ENCODE results near the gene ZNF605.

Gene ZNF605

GRCh38 chr12:132869551-132869950 is 86.6 kb downstream of the ZNF605 start:
- DNase-seq (ENCODE audit: low read depth): no peak
- TF ChIP-seq MYC (IDR thresholded peaks at IDR 0.05; ENCODE audit: low read depth, low read length) (no peak), POLR2A (IDR thresholded peaks at IDR 0.05; ENCODE audit: extremely low read depth, insufficient read length) (no peak)
- TF ChIP-seq, protein P1, sequence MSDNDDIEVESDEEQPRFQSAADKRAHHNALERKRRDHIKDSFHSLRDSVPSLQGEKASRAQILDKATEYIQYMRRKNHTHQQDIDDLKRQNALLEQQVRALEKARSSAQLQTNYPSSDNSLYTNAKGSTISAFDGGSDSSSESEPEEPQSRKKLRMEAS (IDR thresholded peaks at IDR 0.05; ENCODE audit: low read depth, low read length): no peak
- TF ChIP-seq, protein P2, sequence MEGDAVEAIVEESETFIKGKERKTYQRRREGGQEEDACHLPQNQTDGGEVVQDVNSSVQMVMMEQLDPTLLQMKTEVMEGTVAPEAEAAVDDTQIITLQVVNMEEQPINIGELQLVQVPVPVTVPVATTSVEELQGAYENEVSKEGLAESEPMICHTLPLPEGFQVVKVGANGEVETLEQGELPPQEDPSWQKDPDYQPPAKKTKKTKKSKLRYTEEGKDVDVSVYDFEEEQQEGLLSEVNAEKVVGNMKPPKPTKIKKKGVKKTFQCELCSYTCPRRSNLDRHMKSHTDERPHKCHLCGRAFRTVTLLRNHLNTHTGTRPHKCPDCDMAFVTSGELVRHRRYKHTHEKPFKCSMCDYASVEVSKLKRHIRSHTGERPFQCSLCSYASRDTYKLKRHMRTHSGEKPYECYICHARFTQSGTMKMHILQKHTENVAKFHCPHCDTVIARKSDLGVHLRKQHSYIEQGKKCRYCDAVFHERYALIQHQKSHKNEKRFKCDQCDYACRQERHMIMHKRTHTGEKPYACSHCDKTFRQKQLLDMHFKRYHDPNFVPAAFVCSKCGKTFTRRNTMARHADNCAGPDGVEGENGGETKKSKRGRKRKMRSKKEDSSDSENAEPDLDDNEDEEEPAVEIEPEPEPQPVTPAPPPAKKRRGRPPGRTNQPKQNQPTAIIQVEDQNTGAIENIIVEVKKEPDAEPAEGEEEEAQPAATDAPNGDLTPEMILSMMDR (IDR thresholded peaks at IDR 0.05; ENCODE audit: low read depth, low read length): no peak

More at GRCh38 chr12:132869551-132869950, 86.6 kb downstream of the ZNF605 start:
- H3K4me3 ChIP-seq (ENCODE audit: low read depth, low read length): no peak overlapping the region
